Measurements from ENCODE around the gene UNC13C. TPM values are rescaled to one million over a fixed set of nuclear protein-coding genes. Genes with fewer than 3 reads are reported as not detected.
"Not testable (repeated sequence)": the region's sequence is repeated elsewhere in the genome, so short reads cannot be mapped to it uniquely, and the experiment has no call there.

Gene UNC13C
- total RNA-seq, 1 donor from 2014 or later, result not detected

- H3K36me3 Mint-ChIP-seq (ENCODE audit: unreplicated experiment), result no peaks in the 10 kb centered on the region
- H3K4me1 Mint-ChIP-seq (ENCODE audit: unreplicated experiment), result no peaks in the 10 kb centered on the region
- peaks cover 4% of the 10 kb centered on the region for H3K9me3 Mint-ChIP-seq (ENCODE audit: unreplicated experiment)
- H3K4me3 Mint-ChIP-seq (ENCODE audit: unreplicated experiment), result no peak overlapping the region
- no peaks in the 10 kb centered on the region for H3K27me3 Mint-ChIP-seq (ENCODE audit: unreplicated experiment)
- no peak for DNase-seq (ENCODE audit: extremely low spot score, unreplicated experiment)
- no peak for TF ChIP-seq CTCF (IDR thresholded peaks at IDR 0.05)
- no peak overlapping the region for H3K27ac Mint-ChIP-seq (ENCODE audit: unreplicated experiment)
Observed at GRCh38 chr15:54410481-54410880, 432.2 kb downstream of the UNC13C start.

GRCh38 chr15:54424171-54424570, 445.9 kb downstream of the UNC13C start:
- H3K27me3 Mint-ChIP-seq (ENCODE audit: unreplicated experiment), result no peaks in the 10 kb centered on the region
- no peak overlapping the region for H3K27ac Mint-ChIP-seq (ENCODE audit: unreplicated experiment)
- H3K36me3 Mint-ChIP-seq (ENCODE audit: unreplicated experiment), result no peaks in the 10 kb centered on the region
- H3K9me3 Mint-ChIP-seq (ENCODE audit: unreplicated experiment), result no peaks in the 10 kb centered on the region
- no peak overlapping the region for H3K4me3 Mint-ChIP-seq (ENCODE audit: unreplicated experiment)
- H3K4me1 Mint-ChIP-seq (ENCODE audit: unreplicated experiment), result no peaks in the 10 kb centered on the region
- TF ChIP-seq CTCF (IDR thresholded peaks at IDR 0.05), result no peak
- no peak for DNase-seq (ENCODE audit: extremely low spot score, unreplicated experiment)

GRCh38 chr15:54428596-54428995, 450.4 kb downstream of the UNC13C start:
- DNase-seq (ENCODE audit: extremely low spot score, unreplicated experiment), result no peak
- Mint-ChIP-seq H3K36me3 (ENCODE audit: unreplicated experiment) (no peaks in the 10 kb centered on the region), H3K4me1 (ENCODE audit: unreplicated experiment) (no peaks in the 10 kb centered on the region), H3K27me3 (ENCODE audit: unreplicated experiment) (no peaks in the 10 kb centered on the region), H3K9me3 (ENCODE audit: unreplicated experiment) (peaks cover 8% of the 10 kb centered on the region), H3K4me3 (ENCODE audit: unreplicated experiment) (no peak overlapping the region), H3K27ac (ENCODE audit: unreplicated experiment) (no peak overlapping the region)
- no peak for TF ChIP-seq CTCF (IDR thresholded peaks at IDR 0.05)

GRCh38 chr15:54450288-54450687, 472.0 kb downstream of the UNC13C start:
- not testable (repeated sequence) for DNase-seq (ENCODE audit: extremely low spot score, unreplicated experiment); H3K36me3 Mint-ChIP-seq (ENCODE audit: unreplicated experiment); H3K4me1 Mint-ChIP-seq (ENCODE audit: unreplicated experiment); H3K27me3 Mint-ChIP-seq (ENCODE audit: unreplicated experiment); H3K4me3 Mint-ChIP-seq (ENCODE audit: unreplicated experiment); H3K27ac Mint-ChIP-seq (ENCODE audit: unreplicated experiment)
- peaks cover 32% of the 10 kb centered on the region for H3K9me3 Mint-ChIP-seq (ENCODE audit: unreplicated experiment)

- H3K36me3 Mint-ChIP-seq (ENCODE audit: unreplicated experiment), result peaks cover under 1% of the 10 kb centered on the region
- H3K4me3 Mint-ChIP-seq (ENCODE audit: unreplicated experiment), result no peak overlapping the region
- no peak overlapping the region for H3K27ac Mint-ChIP-seq (ENCODE audit: unreplicated experiment)
- H3K4me1 Mint-ChIP-seq (ENCODE audit: unreplicated experiment), result no peaks in the 10 kb centered on the region
- TF ChIP-seq CTCF (IDR thresholded peaks at IDR 0.05), result no peak
- H3K27me3 Mint-ChIP-seq (ENCODE audit: unreplicated experiment), result no peaks in the 10 kb centered on the region
- H3K9me3 Mint-ChIP-seq (ENCODE audit: unreplicated experiment), result peaks cover 51% of the 10 kb centered on the region
- no peak for DNase-seq (ENCODE audit: extremely low spot score, unreplicated experiment)
Observed at GRCh38 chr15:54456413-54456812, 478.2 kb downstream of the UNC13C start.

GRCh38 chr15:54462511-54462913, 484.3 kb downstream of the UNC13C start:
- H3K36me3 Mint-ChIP-seq (ENCODE audit: unreplicated experiment), result peaks cover 2% of the 10 kb centered on the region
- TF ChIP-seq CTCF (IDR thresholded peaks at IDR 0.05), result no peak
- peaks cover 48% of the 10 kb centered on the region for H3K9me3 Mint-ChIP-seq (ENCODE audit: unreplicated experiment)
- no peaks in the 10 kb centered on the region for H3K27me3 Mint-ChIP-seq (ENCODE audit: unreplicated experiment)
- no peak overlapping the region for H3K4me3 Mint-ChIP-seq (ENCODE audit: unreplicated experiment)
- no peaks in the 10 kb centered on the region for H3K4me1 Mint-ChIP-seq (ENCODE audit: unreplicated experiment)
- peak; percentile 78 for DNase-seq (ENCODE audit: extremely low spot score, unreplicated experiment)
- no peak overlapping the region for H3K27ac Mint-ChIP-seq (ENCODE audit: unreplicated experiment)

All from osteocyte (in vitro differentiated cells).